ENCODE measurements around the gene USF2. TPM values are rescaled to one million over a fixed set of nuclear protein-coding genes. Genes with fewer than 3 reads are reported as not detected.

Gene USF2
- total and polyA plus RNA-seq, 2 of the 4 experiments (the other 2 are of a cell fraction) = 21.3 to 65.6 TPM

GRCh38 chr19:35222373-35223015 lies 46.3 kb upstream of the USF2 start:
- Histone ChIP-seq H3K23ac (ENCODE audit: low read depth, low read length) (no peak overlapping the region), H3K9me3 (ENCODE audit: control insufficient read depth, insufficient read depth, low read length) (peaks cover 3% of the 10 kb centered on the region; the same call in 1 of the 2 replicates), H2AK5ac (ENCODE audit: low read depth, low read length) (no peak overlapping the region), H3K36me3 (ENCODE audit: control insufficient read depth, insufficient read depth, low read length) (no peaks in the 10 kb centered on the region), H3K18ac (ENCODE audit: low read depth, low read length) (no peak overlapping the region), H2BK20ac (ENCODE audit: low read depth, low read length) (no peak overlapping the region), H2BK120ac (ENCODE audit: low read depth, low read length) (no peak overlapping the region), H3K9ac (ENCODE audit: low read depth, low read length) (no peak overlapping the region), H3K27me3 (ENCODE audit: control insufficient read depth, insufficient read depth, low read length) (peaks cover 13% of the 10 kb centered on the region), H4K8ac (ENCODE audit: low read depth in 2 of 2, low read length in 2 of 2) (no peak overlapping the region), H4K5ac (ENCODE audit: low read depth, low read length) (no peak overlapping the region), H3K4me2 (ENCODE audit: low read depth, low read length) (no peak overlapping the region), H3K14ac (replicated peaks; ENCODE audit: low read depth, low read length) (no peak overlapping the region), H2AFZ (replicated peaks; ENCODE audit: low read length, poor library complexity) (no peak overlapping the region), H3K4me1 (ENCODE audit: control insufficient read depth, insufficient read depth, low read length) (no peaks in the 10 kb centered on the region), H3K56ac (ENCODE audit: extremely low read depth, insufficient read depth, low read length) (no peak overlapping the region), H3K4me3 (ENCODE audit: insufficient read depth, low read depth, low read length) (no peak overlapping the region), H2AK9ac (replicated peaks; ENCODE audit: low read depth, low read length, poor library complexity) (no peak overlapping the region), H4K20me1 (ENCODE audit: insufficient read depth, low read length) (no peaks in the 10 kb centered on the region), H2BK5ac (ENCODE audit: low read depth, low read length, poor library complexity, severe bottlenecking) (no peak overlapping the region), H4K91ac (ENCODE audit: insufficient read depth, low read depth, low read length) (no peak overlapping the region), H3K4ac (ENCODE audit: low read depth, low read length) (no peak overlapping the region), H2BK15ac (ENCODE audit: low read depth, low read length) (no peak overlapping the region), H3K9me1 (ENCODE audit: insufficient read depth, low read length) (no peaks in the 10 kb centered on the region), H3K79me1 (ENCODE audit: low read depth in 1 of 2, low read length in 2 of 2) (no peaks in the 10 kb centered on the region), H3K27ac (ENCODE audit: insufficient read depth, low read length) (no peak overlapping the region)
- no peak for DNase-seq
- ChIA-PET POLR2A (ENCODE audit: unreplicated experiment) (no interaction called here), CTCF (no interaction called here)
- no peak for ATAC-seq (ENCODE audit: low read depth)
- TF ChIP-seq NFE2L2 (IDR thresholded peaks at IDR 0.05; ENCODE audit: low read depth, low read length) = no peak
- no peak for TF ChIP-seq RFX5 (IDR thresholded peaks at IDR 0.05; ENCODE audit: low read depth, low read length)
- no peak for TF ChIP-seq POLR2A (IDR thresholded peaks at IDR 0.05; ENCODE audit: low read depth, low read length)
- no TSS peak for BruUV-seq (replicated peaks)
- 56% methylated on average over 2 of the region's 7 CpGs; no CpG with 5 or more reads in 1 of the 2 experiments for WGBS, 2 experiments (ENCODE audit: extremely low coverage in 2 of 2, insufficient read length in 1 of 2)
- in situ Hi-C loops (cut with MboI; ENCODE audit: low sequenced_read_pairs) (no loop called here), intact Hi-C loops (cut with micrococcal nuclease) (no loop called here), dilution Hi-C loops (cut with HindIII; ENCODE audit: low sequenced_read_pairs, unreplicated experiment) (no loop called here)

All from IMR-90 (cell line).